DMS 273 (cell line): ENCODE data around the gene DGKI.

Source experiments
- DNase-seq: peaks from one replicate; lab custom pipeline; 2025; ENCODE audit not compliant: unreplicated experiment; lab: John Stamatoyannopoulos, UW

The DGKI gene

DNA sequence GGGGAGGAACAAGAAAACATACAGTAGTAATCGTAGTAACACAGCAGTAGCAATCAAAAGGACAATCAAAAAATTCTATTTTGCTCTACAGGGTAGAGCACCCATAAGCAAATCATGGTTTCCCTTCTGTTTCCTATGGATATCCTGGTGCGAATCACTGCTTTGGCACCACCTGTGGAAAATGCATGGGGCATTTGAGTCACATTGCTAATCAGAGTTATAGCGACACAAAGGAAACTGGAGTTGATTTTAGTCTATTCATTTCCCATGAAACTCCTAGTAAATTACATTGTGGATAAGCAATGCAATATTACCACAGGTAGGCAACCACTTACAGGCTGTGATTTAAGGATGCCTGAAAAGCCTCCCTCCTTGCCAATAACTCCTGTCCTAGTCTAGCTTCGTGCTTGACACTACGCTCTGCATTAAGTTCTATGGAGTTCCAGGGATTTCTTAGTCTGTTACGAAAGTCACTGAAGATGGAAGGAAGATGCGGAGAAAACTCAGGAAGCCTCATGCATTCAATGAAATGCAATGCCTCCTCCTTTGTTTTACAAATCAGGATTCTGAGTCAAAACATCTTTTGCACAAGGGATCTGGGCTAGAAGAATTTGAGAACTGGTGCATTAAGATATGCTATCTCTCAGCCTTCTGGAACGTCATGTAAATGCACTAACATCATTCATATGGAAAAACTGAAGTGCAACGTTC, 188.4 kb downstream of the DGKI start:
- DNase-seq: no peak

DNA sequence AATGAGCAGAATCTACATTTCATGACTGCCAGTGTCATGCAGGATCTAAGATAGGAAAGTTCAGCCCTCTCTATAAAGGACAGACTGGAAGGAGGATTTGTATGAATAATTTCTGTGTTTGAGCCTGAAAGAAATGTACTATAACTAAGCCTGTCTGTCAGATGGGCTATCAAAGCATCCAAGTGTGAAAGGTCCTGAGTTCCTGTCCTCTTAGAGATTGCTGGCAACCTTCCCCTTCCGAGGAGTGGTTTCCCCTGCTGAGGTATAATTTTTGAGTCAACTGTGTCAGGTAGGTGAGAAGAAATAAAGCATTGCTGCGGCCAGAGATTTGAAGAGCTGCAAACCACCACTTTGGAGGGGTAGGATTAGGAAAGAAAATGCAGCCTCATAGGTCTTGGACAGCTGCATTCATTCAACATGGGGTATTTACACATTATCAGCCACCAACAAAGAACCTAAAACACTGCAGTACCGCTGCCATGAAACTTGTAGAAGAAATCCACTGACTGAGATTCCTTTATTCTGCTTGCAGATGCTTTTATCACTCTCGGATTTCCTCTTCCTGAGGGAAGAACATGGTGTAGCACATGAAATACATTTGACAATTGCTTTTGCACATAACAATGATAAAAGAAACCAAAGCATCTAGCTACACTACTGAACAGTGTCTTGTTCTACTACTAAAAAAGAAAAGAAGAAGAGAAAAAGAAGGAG, 189.1 kb downstream of the DGKI start:
- DNase-seq: no peak

DNA sequence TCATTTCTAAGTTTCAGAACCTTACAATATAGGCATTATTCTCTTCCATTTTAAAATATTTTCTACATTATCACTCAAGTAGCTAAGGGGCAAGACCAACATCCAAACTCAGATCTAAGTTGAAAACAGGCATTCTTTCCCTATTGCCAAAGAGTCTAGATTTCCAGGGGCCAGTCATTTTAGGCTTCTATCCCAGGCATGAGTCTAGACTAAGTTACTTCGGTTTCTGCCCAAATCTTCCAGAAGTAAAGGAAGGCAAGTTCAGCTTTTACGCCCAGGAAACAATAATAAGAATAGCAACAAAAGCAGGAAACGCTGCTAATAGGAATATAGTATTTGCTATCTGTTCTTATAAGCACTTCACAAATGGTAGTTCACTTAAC, 189.9 kb downstream of the DGKI start:
- DNase-seq: no peak

DNA sequence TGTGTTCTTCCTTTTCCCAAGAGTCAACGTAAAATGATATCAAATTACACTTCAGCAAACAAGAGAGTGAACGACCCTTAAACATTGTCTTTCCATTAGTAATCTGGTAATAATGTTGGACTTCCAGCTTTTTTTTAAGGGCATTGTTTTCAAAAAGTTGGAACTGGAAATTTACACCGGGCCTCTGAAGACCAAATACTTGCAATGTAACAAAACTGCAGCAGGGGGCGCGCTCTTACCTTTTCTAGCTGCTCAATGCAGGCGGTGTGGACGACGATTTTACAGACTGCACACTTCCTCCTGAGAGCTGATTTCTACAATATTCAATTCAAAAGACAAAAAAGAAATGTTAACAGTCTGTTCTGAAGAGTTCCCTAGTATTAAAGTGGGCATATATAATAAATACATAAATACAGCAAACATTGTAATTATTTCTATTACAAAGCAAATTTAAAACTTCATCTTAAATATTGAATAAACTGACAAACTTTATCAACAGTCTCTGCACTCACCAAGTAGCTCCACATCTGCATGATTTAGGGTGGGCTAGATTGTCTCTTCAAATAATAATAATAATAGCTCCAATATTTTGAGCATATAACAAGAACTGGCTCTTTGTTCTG, 190.4 kb downstream of the DGKI start:
- peak; percentile 86 for DNase-seq

DNA sequence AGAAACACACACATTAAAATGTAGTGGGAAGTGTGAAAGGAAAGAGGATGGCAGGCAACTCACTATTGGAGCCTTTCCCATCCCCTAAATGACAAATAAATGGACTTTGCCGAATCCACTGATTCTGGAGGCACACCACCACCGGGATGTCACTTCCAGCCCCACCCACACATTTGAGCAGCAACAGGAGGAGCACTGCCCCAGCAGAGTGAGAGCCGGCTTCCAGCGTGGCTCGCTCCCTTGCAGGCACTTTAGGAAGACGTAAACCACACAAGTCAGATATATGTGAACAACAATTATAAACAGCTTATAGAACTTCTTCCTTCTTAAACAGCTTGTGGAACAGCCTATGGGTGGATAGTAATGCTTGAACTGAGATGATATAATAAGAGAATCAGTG, 191.0 kb downstream of the DGKI start:
- no peak for DNase-seq

DNA sequence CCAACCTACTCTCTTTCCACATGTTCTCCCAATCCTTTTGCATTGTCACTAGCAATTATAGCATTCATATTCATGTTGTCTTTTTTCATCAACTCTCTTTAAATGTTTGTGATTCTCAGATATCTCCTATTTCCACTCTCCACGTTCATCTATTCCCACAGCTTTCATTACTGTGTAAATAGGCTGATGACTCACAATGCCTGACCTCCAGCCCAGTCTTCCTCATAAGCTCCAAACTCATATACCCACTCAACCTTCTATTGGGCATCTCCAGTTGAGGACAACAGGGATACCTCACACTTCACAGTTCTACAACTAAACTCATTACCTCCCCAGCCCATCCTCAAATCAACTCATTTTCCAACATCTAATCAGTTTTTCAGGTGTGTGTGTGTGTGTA, 194.1 kb downstream of the DGKI start:
- DNase-seq: no peak

DNA sequence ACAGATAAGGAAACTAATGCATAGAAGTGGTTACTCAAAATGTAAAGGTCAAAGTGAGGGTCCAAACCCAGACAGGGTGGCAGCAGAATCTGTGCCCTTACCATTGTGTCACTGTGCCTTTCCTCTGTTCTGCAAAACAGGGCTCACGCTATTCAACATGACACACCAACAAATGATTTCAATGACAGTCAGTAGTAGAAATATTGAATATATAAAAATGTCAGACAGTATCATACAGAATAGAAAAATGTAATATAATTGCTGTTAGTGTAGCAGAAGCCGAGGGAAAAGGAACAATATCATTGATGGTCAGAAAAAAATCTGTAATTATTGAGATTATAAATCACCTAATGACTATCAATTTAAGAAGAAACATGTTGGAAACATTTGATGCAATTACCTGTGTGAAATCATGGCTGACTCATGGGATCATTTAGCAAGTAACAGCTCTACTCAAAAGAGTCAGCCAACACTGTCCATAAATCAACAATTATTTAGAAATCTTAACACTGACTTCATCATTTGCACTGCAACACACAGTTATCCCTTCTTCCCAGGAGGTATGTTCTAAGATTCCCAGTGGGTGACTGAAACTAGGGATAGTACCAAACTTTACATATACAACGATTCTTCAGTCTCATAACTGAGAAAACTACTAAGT, 198.7 kb downstream of the DGKI start:
- DNase-seq: no peak

DNA sequence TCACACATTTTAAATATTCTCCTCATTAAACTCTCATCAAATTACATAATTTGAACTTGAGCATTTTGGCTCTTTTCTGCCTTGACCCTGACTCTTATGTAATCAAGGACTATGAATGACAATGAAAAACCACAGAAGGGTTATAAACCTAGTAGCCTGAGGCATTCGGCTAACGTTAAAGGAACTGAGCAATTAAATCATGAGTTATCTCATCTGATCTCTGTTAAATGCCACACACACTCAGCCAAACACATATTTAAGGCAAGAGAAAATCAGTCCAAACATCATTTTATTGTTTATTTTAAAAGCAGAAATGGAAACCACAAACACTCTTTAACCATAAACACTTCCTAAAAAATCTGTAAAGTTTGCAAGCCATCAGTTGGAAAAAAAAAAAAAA, 204.3 kb downstream of the DGKI start:
- DNase-seq: no peak

DNA sequence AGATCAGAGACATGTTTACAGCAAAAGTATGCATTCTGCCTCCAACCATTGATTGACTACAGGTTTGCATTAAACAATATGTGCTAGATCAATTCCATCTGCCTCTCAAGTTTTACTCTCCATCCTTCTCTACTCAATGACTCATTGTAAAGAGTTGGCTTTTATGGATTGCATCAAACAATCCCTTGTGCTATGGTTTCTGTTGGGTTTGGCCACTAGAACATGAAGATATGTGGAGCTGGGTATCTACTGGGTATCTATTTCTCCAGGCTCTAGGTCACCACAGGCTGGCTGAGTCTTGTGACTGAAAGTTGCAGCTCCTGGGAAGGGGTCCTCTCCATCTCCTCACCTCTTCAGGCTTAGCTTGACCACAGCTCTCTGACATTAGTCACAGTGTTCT, 204.7 kb downstream of the DGKI start:
- DNase-seq: no peak

DNA sequence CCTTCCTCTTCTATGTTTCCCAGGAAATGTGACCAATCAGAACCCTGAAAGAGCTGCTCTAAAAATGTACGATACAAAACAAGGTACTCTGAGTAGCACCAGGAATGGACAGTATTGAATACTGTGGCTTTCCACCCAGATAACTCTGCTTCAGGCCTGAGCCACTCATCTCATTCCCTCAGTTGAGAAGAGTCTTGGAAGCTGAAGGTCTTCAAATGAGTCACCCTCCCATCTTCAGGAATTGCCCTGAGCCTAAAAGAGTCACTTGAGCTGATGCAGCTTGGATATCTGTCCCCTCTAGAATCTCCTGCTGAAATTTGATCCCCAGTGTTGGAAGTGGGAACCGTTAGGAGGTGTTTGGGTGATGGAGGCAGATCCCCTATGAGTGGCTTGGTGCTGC, 210.4 kb downstream of the DGKI start:
- no peak for DNase-seq

DNA sequence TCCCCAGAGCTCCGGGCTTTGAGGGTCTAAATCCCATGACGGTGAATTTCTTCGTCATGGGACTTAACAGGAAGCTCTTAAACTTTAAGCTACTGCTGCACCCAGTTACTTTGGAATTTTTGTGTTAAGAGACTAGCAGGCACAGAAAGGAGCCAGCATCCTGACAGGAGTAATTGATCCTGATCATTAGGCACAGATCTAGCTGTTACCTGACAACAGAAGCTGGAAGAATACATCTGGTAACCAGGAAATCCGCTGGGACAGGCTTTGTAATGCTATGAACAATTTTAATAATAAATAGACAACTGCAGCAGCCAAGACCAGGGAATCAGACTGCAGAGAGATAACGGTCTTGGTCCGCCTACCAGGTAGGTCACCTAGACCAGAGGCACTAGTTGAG, 210.9 kb downstream of the DGKI start:
- DNase-seq: no peak

DNA sequence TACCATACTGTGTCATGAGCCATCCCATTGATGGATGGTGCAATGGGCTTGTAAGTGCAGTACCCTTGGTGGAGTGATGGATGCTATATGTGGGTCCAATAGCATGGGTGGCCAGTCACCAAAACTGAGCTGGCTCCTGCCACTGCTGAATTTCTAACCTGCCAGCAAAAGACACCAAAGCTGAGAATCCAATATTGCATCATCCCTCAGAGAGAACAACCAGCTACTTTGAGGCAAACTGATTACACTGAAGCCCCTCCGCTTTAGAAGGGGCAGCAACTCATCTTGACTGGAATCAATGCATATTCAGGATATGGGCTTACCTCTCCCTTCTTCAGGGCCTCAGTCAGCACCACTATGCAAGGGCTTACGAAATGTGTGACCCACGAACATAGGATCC, 211.6 kb downstream of the DGKI start:
- no peak for DNase-seq

DNA sequence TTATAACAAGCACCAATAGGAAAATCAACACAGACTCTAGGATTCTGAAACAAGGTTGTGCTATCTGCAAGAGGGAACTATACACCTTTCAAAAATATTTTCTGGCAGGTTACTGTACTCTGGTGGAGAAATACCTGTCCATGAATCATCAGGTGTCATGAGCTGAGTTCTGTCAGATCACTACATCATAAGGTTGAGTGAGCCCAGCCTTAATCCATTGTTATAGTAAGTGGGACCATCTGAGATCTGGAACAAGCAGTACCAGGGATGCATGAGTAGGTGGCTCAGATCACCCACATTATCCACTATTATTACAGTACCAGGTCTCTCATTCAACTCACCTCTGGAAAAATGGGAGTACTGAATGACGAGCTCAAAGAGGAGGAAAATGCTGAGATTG, 212.4 kb downstream of the DGKI start:
- no peak for DNase-seq

DNA sequence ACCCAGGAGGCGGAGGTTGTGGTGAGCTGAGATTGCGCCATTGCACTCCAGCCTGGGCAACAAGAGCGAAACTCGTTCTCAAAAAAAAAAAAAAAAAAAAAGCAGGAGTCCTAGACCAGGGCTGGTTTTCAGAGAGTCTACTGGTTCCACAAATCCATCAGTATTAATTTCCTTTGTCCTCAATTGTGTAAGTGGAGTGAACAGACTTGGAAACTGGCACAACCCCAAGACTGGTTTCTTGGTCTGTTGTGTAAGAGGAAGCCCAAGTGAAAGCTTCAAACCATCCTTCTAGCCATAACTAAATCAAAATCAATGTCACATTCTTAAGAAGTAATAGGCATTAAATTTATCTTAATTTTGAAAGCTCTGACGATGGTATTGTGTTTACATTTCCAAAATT, 213.6 kb downstream of the DGKI start:
- DNase-seq: no peak

DNA sequence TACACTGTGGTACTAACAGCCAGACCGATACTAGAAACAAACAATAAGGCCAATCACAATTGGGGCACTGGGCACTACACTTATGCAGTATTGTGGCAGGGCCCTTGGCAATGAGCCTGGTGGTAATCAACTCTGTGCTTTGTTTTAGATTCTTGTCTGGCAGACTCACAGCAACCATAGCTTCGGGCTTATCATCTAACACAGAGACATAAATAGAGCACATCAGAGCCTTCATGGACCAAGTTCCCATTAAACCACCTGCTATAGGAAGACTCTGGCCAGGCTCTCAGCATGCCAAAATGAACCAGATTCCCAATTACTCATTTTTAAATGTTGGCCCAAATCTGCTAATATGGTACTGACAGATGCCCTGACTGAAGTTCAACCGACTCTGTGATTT, 218.6 kb downstream of the DGKI start:
- no peak for DNase-seq

DNA sequence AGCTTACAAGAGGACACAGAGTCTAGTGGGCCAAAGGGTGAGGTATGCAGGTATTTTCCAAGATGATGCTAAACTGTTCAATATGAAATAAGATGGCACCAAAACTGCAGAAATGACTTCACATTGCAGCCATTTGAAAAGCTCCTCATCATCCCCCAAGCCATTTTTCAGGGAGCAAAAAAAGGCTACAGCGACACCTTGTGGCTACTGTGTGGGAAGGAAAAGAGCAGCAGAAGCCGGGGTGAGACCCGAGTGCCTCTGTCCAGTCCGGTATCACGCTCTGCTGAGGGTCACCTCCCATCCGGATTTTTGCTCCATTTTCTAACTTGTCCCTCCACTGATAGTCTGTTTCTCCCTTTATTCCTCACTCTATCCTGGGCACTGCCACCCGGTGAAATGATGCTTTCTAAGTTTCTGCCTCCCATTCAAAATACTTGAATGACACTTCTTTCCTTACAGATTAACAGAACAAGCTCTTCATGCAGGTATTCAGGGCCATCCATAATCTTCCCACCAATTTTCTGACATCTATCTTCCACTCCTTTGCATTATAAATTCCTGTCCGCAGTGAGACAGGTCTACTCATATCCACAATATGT, 220.2 kb downstream of the DGKI start:
- DNase-seq: peak; percentile 76

DNA sequence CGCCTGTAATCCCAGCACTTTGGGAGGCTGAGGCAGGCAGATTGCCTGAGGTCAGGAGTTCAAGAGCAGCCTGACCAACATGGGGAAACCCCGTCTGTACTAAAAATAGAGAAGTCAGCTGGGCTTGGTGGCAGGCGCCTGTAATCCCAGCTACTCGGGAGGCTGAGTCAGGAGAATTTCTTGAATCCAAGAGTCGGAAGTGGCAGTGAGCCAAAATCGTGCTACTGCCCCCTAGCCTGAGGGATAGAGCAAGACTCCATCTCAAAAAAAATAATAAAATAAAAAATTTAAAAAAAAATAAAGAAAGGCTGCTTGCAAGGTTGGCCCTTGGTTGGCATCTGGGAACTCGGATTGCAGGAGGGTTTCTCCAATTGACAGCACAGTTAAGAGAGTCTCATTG, 221.6 kb downstream of the DGKI start:
- peak; percentile 25 for DNase-seq

DNA sequence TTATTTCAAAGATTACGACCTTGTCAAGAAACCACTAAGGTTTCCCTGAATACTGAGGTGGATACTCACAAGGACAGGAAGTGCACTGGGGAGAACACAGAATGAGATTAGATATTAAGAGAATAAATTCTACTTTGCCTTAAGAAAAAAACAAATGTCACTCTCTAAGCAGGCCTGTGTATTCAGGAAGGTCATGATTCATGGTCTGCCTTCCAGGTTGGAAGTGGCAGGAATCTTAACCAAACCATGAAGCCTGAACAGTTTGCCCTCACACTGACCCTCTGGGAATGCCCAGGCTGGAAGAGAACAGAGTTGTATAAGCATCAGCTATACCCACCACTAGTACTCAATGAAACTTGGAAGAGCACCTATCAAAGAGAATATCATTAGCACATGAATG, 227.6 kb downstream of the DGKI start:
- no peak for DNase-seq

DNA sequence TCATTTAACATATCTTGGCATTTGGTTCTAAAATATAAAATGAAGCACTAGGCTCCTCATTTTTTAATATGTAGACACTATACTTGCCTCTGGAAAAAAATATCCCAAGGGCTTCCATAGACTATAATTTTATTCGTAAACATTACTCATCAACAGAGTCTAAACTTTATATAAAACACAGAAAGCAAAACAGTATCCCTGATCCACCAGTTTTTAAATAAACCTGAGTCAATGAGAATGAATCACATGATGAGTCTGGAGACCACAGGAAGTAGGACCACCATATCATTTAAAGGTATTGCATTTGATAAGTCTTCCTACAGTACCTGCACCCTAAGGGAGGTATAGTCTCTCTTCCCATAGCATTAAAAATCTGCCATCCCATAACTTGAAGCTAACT, 228.0 kb downstream of the DGKI start:
- no peak for DNase-seq

DNA sequence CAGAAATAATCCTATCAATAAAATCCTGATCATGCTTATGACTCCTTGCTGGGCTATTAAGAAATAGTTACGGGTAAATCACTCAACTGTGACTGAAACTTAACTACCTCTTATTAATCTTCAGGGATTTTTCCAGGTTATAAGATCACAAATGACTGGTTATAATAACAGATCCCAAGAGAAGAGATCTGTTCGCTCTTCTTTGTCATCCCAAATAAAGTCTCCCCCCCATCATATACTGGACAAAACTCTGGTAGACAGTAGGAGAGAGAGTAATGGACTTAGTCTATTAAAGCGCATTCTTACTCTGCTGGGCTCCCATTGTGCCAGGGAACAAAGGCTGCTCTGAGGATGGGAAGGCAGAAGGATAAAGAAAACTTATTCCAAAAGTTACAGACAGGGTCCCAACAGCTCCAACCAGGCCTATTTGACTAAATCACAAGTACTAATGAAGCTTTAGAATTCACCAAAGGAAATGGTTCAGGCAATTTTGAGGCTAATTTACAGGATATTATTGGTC, 233.7 kb downstream of the DGKI start:
- DNase-seq: no peak

DNA sequence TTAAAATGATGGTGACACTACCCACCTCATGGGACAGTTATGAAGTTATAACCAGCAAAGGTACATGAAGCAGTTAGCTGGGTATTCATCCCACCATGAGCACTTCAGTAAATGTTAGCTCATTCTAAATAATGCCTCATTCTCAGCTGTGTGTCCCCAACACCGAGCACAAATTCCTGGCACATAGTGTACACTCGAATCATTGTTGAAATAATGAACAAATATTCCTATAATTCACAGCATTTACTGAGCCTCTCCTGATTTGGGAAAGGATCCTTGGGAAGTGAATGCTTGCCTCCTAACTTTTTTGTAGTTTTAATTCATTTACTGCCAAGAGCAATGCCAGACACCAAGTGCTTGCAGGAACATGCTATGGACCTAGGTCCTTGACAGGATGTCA, 235.2 kb downstream of the DGKI start:
- DNase-seq: no peak
